A549 (cell line): Measurements from ENCODE around the gene NDUFB8. TPM values are rescaled to one million over a fixed set of nuclear protein-coding genes. Genes with fewer than 3 reads are reported as not detected.

Experiments used
- ATAC-seq, 2 experiments: fragments of 200-7000 bp in 1 of 2; fragments of >200 bp in 1 of 2; cut with Nextera tagmentation in 1 of 2; cut with Tn5 transposase in 1 of 2; 3 replicates each; pipeline versions ENCODE4 v1.8.0 to v1.9.1; 2018 to 2020; ENCODE audit warnings: mild to moderate bottlenecking in 1 of 2, moderate library complexity in 1 of 2
- CTCF ChIA-PET: fragments of 300-600 bp; sonication (Branson Sonifier 250); formaldehyde crosslinking; extraction: SDS; loops from one replicate; lab custom pipeline; 2021; ENCODE audit warnings: antibody characterized with exemption, inconsistent platforms; lab: Yijun Ruan, JAX
- POLR2A ChIA-PET: fragments of 350-600 bp; formaldehyde crosslinking; extraction: SDS; loops from one replicate; lab custom pipeline; 2021; ENCODE audit warnings: antibody characterized with exemption, inconsistent platforms; lab: Yijun Ruan, JAX
- DNase-seq, 2 experiments: peaks; one replicate each; pipeline versions ENCODE4 v3.0.0 to v3.0.0-alpha.2; 2011 to 2016; ENCODE audit warnings: low read depth in 1 of 2, low spot score in 1 of 2
- FAIRE-seq: peaks from 2 replicates; lab custom pipeline; 2011; peaks lifted over from hg19 to GRCh38; lab: Jason Lieb, UNC
- H3K27ac ChIP-seq, 2 experiments: fragments of >200 bp; sonication (Bioruptor Twin); formaldehyde crosslinking; 3 replicates each; pipeline ENCODE4 v1.5.1; 2016 to 2017
- H3K4me1 ChIP-seq: fragments of >200 bp; sonication (Bioruptor Twin); formaldehyde crosslinking; 3 replicates; pipeline ENCODE4 v1.6.1; 2016
- H3K4me2 ChIP-seq: fragments of >200 bp; sonication (Bioruptor Twin); formaldehyde crosslinking; 3 replicates; pipeline ENCODE4 v1.6.1; 2016
- H3K4me3 ChIP-seq: fragments of >200 bp; sonication (Bioruptor Twin); formaldehyde crosslinking; 3 replicates; pipeline ENCODE4 v1.5.1; 2016
- H3K9me3 ChIP-seq: fragments of >200 bp; sonication (Bioruptor Twin); formaldehyde crosslinking; 3 replicates; pipeline ENCODE4 v1.6.1; 2016
- BHLHE40 ChIP-seq: IDR thresholded peaks from 2 replicates; pipeline ENCODE4 v1.6.1; 2012; ENCODE audit warnings: low read depth, low read length, inconsistent platforms
- CBX2 ChIP-seq: fragments of 200-600 bp; sonication (generic); IDR thresholded peaks from 2 replicates; pipeline ENCODE4 v1.6.1; 2016; ENCODE audit warnings: low read depth, mild to moderate bottlenecking, borderline replicate concordance
- CBX8 ChIP-seq: fragments of 200-600 bp; sonication (generic); IDR thresholded peaks from 2 replicates; pipeline ENCODE4 v1.6.1; 2016
- CEBPB ChIP-seq, 2 experiments: fragments of >200 bp in 1 of 2; sonication (Bioruptor Twin) in 1 of 2; formaldehyde crosslinking in 1 of 2; IDR thresholded peaks; 2 replicates each; pipeline ENCODE4 v1.6.1; 2012 to 2016
- CHD2 ChIP-seq: fragments of 150-350 bp; IDR thresholded peaks from 2 replicates; pipeline ENCODE4 v1.6.1; 2014; ENCODE audit warnings: low read length; ENCODE audit not compliant: partially characterized antibody
- CHD4 ChIP-seq: fragments of 200-600 bp; sonication (generic); IDR thresholded peaks from 2 replicates; pipeline ENCODE4 v1.6.1; 2016; ENCODE audit warnings: antibody characterized with exemption, mild to moderate bottlenecking, borderline replicate concordance
- CTCF ChIP-seq: fragments of >200 bp; sonication (Bioruptor Twin); formaldehyde crosslinking; IDR thresholded peaks from 3 replicates; pipeline ENCODE4 v1.5.1; 2016
- EP300 ChIP-seq, 2 experiments: fragments of >200 bp; sonication (Bioruptor Twin); formaldehyde crosslinking; IDR thresholded peaks; 2 replicates in 1 of 2; 3 replicates in 1 of 2; pipeline ENCODE4 v1.6.1; 2016 to 2017
- FOSL2 ChIP-seq, 2 experiments: fragments of 450-650 bp in 1 of 2; fragments of >200 bp in 1 of 2; sonication (Bioruptor Twin) in 1 of 2; formaldehyde crosslinking; IDR thresholded peaks; 2 replicates each; pipeline versions ENCODE4 v1.5.0 to v1.6.1; 2016 to 2020; ENCODE audit warnings: mild to moderate bottlenecking in 1 of 2, moderate library complexity in 1 of 2
- HDAC2 ChIP-seq: fragments of 200-600 bp; sonication (generic); IDR thresholded peaks from 2 replicates; pipeline ENCODE4 v1.6.1; 2016
- HEYL ChIP-seq: fragments of 250-450 bp; sonication (Bioruptor Pico); IDR thresholded peaks from 2 replicates; pipeline ENCODE4 v1.8.0; 2021; ENCODE audit warnings: mild to moderate bottlenecking, moderate library complexity
- HMGXB4 ChIP-seq: fragments of 250-450 bp; sonication (Bioruptor Pico); IDR thresholded peaks from 2 replicates; pipeline ENCODE4 v1.5.0; 2021; ENCODE audit warnings: mild to moderate bottlenecking, moderate library complexity, borderline replicate concordance
- JUNB ChIP-seq: fragments of >200 bp; sonication (Bioruptor Twin); formaldehyde crosslinking; IDR thresholded peaks from 2 replicates; pipeline ENCODE4 v1.6.1; 2016
- KDM1A ChIP-seq: fragments of 200-600 bp; sonication (generic); IDR thresholded peaks from 2 replicates; pipeline ENCODE4 v1.6.1; 2016; ENCODE audit warnings: low read depth, mild to moderate bottlenecking
- MAFK ChIP-seq: fragments of 450-650 bp; IDR thresholded peaks from 2 replicates; pipeline ENCODE4 v1.6.1; 2014; ENCODE audit not compliant: partially characterized antibody
- MAX ChIP-seq: IDR thresholded peaks from 2 replicates; pipeline ENCODE4 v1.6.1; 2012
- NR3C1 ChIP-seq: fragments of >200 bp; sonication (Bioruptor Twin); formaldehyde crosslinking; IDR thresholded peaks from 3 replicates; pipeline ENCODE4 v1.6.1; 2017
- PBX3 ChIP-seq: IDR thresholded peaks from 2 replicates; pipeline ENCODE4 v1.6.1; 2012
- PHF8 ChIP-seq: fragments of 200-600 bp; sonication (generic); IDR thresholded peaks from 2 replicates; pipeline ENCODE4 v1.6.1; 2016; ENCODE audit warnings: low read depth, mild to moderate bottlenecking, antibody characterized with exemption, moderate library complexity, borderline replicate concordance
- POLR2A ChIP-seq: IDR thresholded peaks from 2 replicates; pipeline ENCODE4 v1.6.1; 2012; ENCODE audit warnings: mild to moderate bottlenecking, low read length
- POLR2AphosphoS2 ChIP-seq: conservative IDR thresholded peaks from 2 replicates; pipeline ENCODE4 v1.6.1; 2012; ENCODE audit warnings: low read length, improper control_type of control experiment, inconsistent platforms
- RAD21 ChIP-seq, 2 experiments: fragments of >200 bp in 1 of 2; sonication (Bioruptor Twin) in 1 of 2; formaldehyde crosslinking in 1 of 2; IDR thresholded peaks in 1 of 2; conservative IDR thresholded peaks in 1 of 2; 2 replicates in 1 of 2; 3 replicates in 1 of 2; pipeline ENCODE4 v1.6.1; 2012 to 2018; ENCODE audit warnings: inconsistent platforms in 1 of 2
- RARB ChIP-seq: fragments of 250-450 bp; sonication (Bioruptor Pico); IDR thresholded peaks from 2 replicates; pipeline ENCODE4 v1.8.0; 2021; ENCODE audit warnings: mild to moderate bottlenecking, moderate library complexity
- REST ChIP-seq: fragments of 200-600 bp; sonication (generic); IDR thresholded peaks from 2 replicates; pipeline ENCODE4 v1.6.1; 2016; ENCODE audit warnings: antibody characterized with exemption, mild to moderate bottlenecking, moderate library complexity
- SREBF2 ChIP-seq: fragments of 450-650 bp; IDR thresholded peaks from 2 replicates; pipeline ENCODE4 v1.6.1; 2014; ENCODE audit warnings: mild to moderate bottlenecking, moderate library complexity
- TFCP2L1 ChIP-seq: fragments of 250-450 bp; sonication (Bioruptor Pico); IDR thresholded peaks from 2 replicates; pipeline ENCODE4 v1.5.0; 2021; ENCODE audit warnings: mild to moderate bottlenecking
- TP53 ChIP-seq: fragments of 250-450 bp; sonication (Bioruptor Pico); IDR thresholded peaks from 2 replicates; pipeline ENCODE4 v1.5.0; 2021; ENCODE audit warnings: mild to moderate bottlenecking, moderate library complexity
- USF2 ChIP-seq: fragments of 450-650 bp; IDR thresholded peaks from 2 replicates; pipeline ENCODE4 v1.6.1; 2014; ENCODE audit warnings: antibody characterized with exemption
- ZC3H11A ChIP-seq: fragments of 450-650 bp; IDR thresholded peaks from 2 replicates; pipeline ENCODE4 v1.6.1; 2014; ENCODE audit warnings: antibody characterized with exemption, mild to moderate bottlenecking
- WGBS: methylation state at CpG from one replicate; pipeline ENCODE4 v1.1.6; 2017; ENCODE audit errors: missing lambda C conversion rate; 5-methylcytosine and 5-hydroxymethylcytosine counted together
- polyA plus RNA-seq, 4 experiments: library from polyadenylated mRNA; depleted of rRNA in 3 of 4; stranded (reverse); fragments of >200 nt; fragmentation: RNase III in 1 of 4; extraction: RNeasy Plus Mini Kit Qiagen cat#74134 plus additional on column Dnase treatment in 1 of 4; gene quantifications; 2 replicates in 3 of 4; 3 replicates in 1 of 4; pipeline ENCODE4 v1.2.3, GENCODE V29; 2011 to 2017

Gene NDUFB8
- polyA plus RNA-seq, 2 of the 4 experiments (the other 2 are of a cell fraction): 221 to 333 TPM

- H3K27ac ChIP-seq: 0 out of 6 replicates have a peak overlapping the region, but pooled peaks of 1 of the 2 experiments have one; percentile 10
- no peak overlapping the region for H3K4me3 ChIP-seq
- ATAC-seq: peak; percentile 79 to 82; a peak in 5 of 6 replicates
- no peak overlapping the region for H3K4me2 ChIP-seq
- DNase-seq: peak; percentile 11 to 35
- no peaks in the 10 kb centered on the region for H3K9me3 ChIP-seq
- POLR2A ChIA-PET: no interaction called here
- 75% methylated on average over 5 of the region's 5 CpGs for WGBS
- peaks cover 10% of the 10 kb centered on the region; the same call in 2 of the 3 replicates for H3K4me1 ChIP-seq
- CTCF ChIA-PET: interaction anchor here (1.0 to 23.5 kb wide), 10 partner anchors 14 to 372 kb away, joined by 3 to 381 read pairs (median 34); partner anchors contain the start of genes PKD2L1, SCD and SEC31B
- no peak for TF ChIP-seq MAX
- TF ChIP-seq CEBPB (IDR thresholded peaks at IDR 0.05): no peak
- TF ChIP-seq EP300 (IDR thresholded peaks at IDR 0.05): no peak
- no peak for TF ChIP-seq HDAC2
- TF ChIP-seq POLR2A: no peak
- TF ChIP-seq HEYL (CRISPR knock-in tag): no peak
- TF ChIP-seq CBX2: no peak
- no peak for TF ChIP-seq CHD2
- TF ChIP-seq PHF8: no peak
- TF ChIP-seq MAFK: no peak
- no peak for TF ChIP-seq REST
- TF ChIP-seq TFCP2L1 (CRISPR knock-in tag): no peak
- no peak for TF ChIP-seq KDM1A
- TF ChIP-seq FOSL2 (IDR thresholded peaks at IDR 0.05): peak; percentile 54; the same call in 1 of the 2 replicates
- TF ChIP-seq FOSL2 (CRISPR knock-in tag; IDR thresholded peaks at IDR 0.05): peak; percentile 58
- 0 out of 2 replicates have a peak, but pooled peaks have one; percentile 18 for TF ChIP-seq JUNB
- no peak for FAIRE-seq
These were observed 22.9 kb downstream of the NDUFB8 start for GRCh38 chr10:100506596-100507356.

- FAIRE-seq (no peak), ATAC-seq (no peak), DNase-seq (no peak)
- ChIA-PET CTCF (interaction anchor here (2.3 to 23.5 kb wide), 4 partner anchors 14 to 165 kb away, joined by 9 to 381 read pairs (median 310); partner anchors contain the start of genes SCD and SEC31B), POLR2A (no interaction called here)
- H3K9me3 ChIP-seq: no peaks in the 10 kb centered on the region
- no peak overlapping the region for H3K4me3 ChIP-seq
- no peak overlapping the region for H3K4me2 ChIP-seq
- no peak overlapping the region for H3K27ac ChIP-seq
- peaks cover 10% of the 10 kb centered on the region; the same call in 2 of the 3 replicates for H3K4me1 ChIP-seq
- 84% methylated on average over 2 of the region's 2 CpGs for WGBS
- no peak for TF ChIP-seq NR3C1
- TF ChIP-seq RARB: no peak
- no peak for TF ChIP-seq CTCF
- TF ChIP-seq USF2: no peak
- no peak for TF ChIP-seq CHD4
- no peak for TF ChIP-seq SREBF2
- no peak for TF ChIP-seq TP53
- TF ChIP-seq POLR2A: no peak
- TF ChIP-seq ZC3H11A: no peak
- TF ChIP-seq BHLHE40: no peak
- TF ChIP-seq JUNB: no peak
- TF ChIP-seq RAD21 (conservative IDR thresholded peaks at IDR 0.05 in 1 of 2, IDR thresholded peaks at IDR 0.05 in 1 of 2): no peak
- no peak for TF ChIP-seq CBX8
- TF ChIP-seq POLR2AphosphoS2: no peak
- no peak for TF ChIP-seq PBX3
- no peak for TF ChIP-seq HMGXB4
These were observed 24.5 kb downstream of the NDUFB8 start for GRCh38 chr10:100505164-100505563.
